Fibroblast of lung (primary cell): ENCODE results near the gene TCF4.

Experiments
- CTCF ChIP-seq, 2 donors: IDR thresholded peaks in 1 of 2; conservative IDR thresholded peaks in 1 of 2; 1 replicate in 1 of 2; 2 replicates in 1 of 2; pipeline ENCODE4 v1.5.1; 2011 to 2012; ENCODE audit warnings: low read length in 2 of 2, control low read depth in 1 of 2, inconsistent platforms in 1 of 2, low read depth in 1 of 2, mild to moderate bottlenecking in 1 of 2
- EZH2 ChIP-seq: IDR thresholded peaks from 2 replicates; pipeline ENCODE4 v1.5.1; 2012; ENCODE audit warnings: low read length, control low read depth, mild to moderate bottlenecking; ENCODE audit errors: missing control alignments

GRCh38 chr18:55473560-55473959, 114.4 kb downstream of the TCF4 start:
- TF ChIP-seq CTCF (conservative IDR thresholded peaks at IDR 0.05 in 1 of 2, IDR thresholded peaks at IDR 0.05 in 1 of 2; ENCODE audit: low read depth in 1 of 2, low read length in 2 of 2) (no peak), EZH2 (no peak)
